ENCODE measurements around the gene NPHP3.
"Not testable (repeated sequence)": the region's sequence is repeated elsewhere in the genome, so short reads cannot be mapped to it uniquely, and the experiment has no call there.

GRCh38 chr3:132641427-132641826, 80.8 kb downstream of the NPHP3 start:
- TF ChIP-seq CTCF (IDR thresholded peaks at IDR 0.05); EZH2 (IDR thresholded peaks at IDR 0.05; ENCODE audit: borderline replicate concordance, insufficient read depth, low read depth, low read length, poor library complexity, severe bottlenecking): not testable (repeated sequence)

Data from B cell (primary cell).